GM10248 (cell line): ENCODE measurements around the gene IFT81.

ENCODE experiments used
- CTCF ChIA-PET: fragments of 300-600 bp; sonication (Branson Sonifier 250); formaldehyde crosslinking; extraction: SDS; loops from one replicate; lab custom pipeline; 2021; ENCODE audit warnings: antibody characterized with exemption; lab: Yijun Ruan, JAX
- POLR2A ChIA-PET: fragments of 350-650 bp; sonication (Branson Sonifier 250); formaldehyde crosslinking; extraction: SDS; loops from one replicate; lab custom pipeline; 2020; ENCODE audit warnings: antibody characterized with exemption; lab: Yijun Ruan, JAX
- DNase-seq: peaks from one replicate; pipeline ENCODE4 v3.0.0; 2012; ENCODE audit errors: extremely low spot score
- TF ChIP-seq, protein P1 (sequence below): IDR thresholded peaks from 2 replicates; pipeline ENCODE4 v1.5.1; 2012; ENCODE audit warnings: mild to moderate bottlenecking, low read depth; ENCODE audit errors: extremely low read depth, missing control alignments, control extremely low read depth

Gene IFT81

DNA sequence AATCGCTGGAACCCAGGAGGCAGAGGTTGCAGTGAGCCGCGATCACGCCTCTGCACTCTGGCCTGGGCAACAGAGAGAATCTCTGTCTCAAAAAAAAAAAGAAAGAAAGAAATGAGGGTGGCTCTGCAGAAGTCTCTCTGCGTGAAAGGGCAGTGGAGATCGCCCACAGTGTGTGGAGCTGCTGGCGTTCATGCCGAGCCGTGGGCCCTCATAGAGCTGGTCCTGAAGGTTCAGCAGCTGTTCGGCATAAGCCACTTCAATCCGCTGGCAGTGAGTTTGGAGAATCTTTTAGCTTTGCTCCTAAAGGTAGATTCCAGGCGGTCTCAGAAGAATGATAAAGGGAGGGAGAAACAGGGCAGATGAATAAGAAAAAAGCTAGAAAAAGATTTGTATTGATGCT lies 120.2 kb downstream of the IFT81 start:
- no peak for DNase-seq
- CTCF ChIA-PET: interaction anchor here (0.8 to 1.4 kb wide), 4 partner anchors 11 to 36 kb away, joined by 3 to 4 read pairs (median 4); no protein-coding TSS in a partner anchor
- TF ChIP-seq, protein P1, sequence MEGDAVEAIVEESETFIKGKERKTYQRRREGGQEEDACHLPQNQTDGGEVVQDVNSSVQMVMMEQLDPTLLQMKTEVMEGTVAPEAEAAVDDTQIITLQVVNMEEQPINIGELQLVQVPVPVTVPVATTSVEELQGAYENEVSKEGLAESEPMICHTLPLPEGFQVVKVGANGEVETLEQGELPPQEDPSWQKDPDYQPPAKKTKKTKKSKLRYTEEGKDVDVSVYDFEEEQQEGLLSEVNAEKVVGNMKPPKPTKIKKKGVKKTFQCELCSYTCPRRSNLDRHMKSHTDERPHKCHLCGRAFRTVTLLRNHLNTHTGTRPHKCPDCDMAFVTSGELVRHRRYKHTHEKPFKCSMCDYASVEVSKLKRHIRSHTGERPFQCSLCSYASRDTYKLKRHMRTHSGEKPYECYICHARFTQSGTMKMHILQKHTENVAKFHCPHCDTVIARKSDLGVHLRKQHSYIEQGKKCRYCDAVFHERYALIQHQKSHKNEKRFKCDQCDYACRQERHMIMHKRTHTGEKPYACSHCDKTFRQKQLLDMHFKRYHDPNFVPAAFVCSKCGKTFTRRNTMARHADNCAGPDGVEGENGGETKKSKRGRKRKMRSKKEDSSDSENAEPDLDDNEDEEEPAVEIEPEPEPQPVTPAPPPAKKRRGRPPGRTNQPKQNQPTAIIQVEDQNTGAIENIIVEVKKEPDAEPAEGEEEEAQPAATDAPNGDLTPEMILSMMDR: no peak
- POLR2A ChIA-PET: interaction anchor here (0.7 kb wide), 1 partner anchor 376 kb away, joined by 3 read pairs; no protein-coding TSS in a partner anchor

DNA sequence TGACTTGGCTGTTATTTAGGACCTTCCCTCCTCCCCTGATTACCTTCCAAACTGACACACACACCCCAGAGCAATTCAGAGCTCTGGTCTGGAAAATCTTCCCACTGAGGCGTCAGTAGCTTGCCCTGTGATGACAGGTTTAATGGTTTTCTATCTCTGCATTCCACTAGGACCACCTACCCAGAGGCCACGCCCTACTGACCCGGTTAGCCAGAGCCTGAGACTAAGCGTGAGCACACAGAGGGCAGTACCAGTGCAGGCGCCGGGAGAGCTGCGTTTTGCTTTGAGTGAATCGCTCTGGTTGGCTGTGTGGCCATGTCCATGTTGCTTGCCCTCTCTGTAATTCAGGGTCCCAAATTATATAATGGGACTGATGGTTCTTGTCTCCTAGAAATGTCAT lies 120.7 kb downstream of the IFT81 start:
- TF ChIP-seq, protein P1: no peak
- ChIA-PET CTCF (interaction anchor here (0.8 to 1.4 kb wide), 4 partner anchors 12 to 35 kb away, joined by 3 to 4 read pairs (median 4); no protein-coding TSS in a partner anchor), POLR2A (no interaction called here)
- DNase-seq: no peak

DNA sequence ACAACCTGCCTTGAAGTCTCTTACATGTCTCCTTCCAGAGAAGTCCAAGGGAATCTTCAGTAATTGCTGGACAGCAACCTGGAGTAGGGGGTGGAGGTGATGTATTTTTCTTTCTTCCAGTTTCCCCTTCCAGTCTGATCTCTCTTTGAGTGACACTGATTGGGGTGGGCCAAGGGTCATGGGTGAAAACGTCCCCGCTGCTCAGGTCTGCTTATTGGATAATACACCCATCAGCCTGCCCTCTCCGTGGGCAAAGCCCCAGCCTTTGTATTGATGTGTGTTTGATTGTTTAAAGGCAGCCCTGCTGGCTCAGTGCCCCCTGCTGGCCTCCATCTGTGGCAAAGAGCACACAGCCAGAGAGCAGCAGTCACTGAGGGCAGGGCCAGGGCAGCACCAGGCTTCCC lies 121.2 kb downstream of the IFT81 start:
- TF ChIP-seq, protein P1: peak; percentile 65
- CTCF ChIA-PET: interaction anchor here (1.0 to 1.4 kb wide), 2 partner anchors 16 to 146 kb away, joined by 3 to 4 read pairs; no protein-coding TSS in a partner anchor
- POLR2A ChIA-PET: no interaction called here
- peak; percentile 55 for DNase-seq

DNA sequence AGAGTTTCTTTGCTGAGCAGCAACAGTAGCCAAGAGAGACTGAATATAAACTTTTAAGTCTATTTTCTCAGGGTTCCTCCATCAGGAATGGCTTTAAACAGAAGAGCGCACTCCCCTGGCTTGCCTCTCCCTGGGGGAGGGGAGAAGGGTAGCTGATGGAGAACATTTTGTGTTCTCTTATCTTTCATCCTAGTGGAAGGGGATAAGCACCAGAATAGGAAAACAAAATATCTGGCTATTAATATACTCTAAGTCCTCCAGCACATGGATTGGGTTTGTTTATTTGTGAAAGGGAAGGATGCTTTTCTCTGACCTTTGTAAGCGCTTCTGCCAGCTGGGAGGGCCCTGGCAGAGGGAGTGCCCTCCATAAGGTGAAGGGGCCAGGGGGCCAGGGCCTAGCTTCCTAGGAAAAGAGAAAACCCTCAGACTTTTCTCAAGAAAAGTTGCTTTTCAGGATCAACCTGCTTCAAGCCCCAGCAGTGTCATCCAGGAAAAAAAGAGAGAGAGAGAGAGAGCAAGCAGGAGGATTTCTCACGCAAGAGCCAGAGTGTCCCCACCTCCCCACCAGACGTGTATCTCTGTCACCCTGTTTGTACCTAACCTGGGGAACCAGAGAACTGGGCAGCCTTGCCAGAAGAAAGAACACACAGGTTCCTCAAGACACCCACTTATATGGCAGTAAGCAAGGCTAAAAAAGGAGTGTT lies 122.6 kb downstream of the IFT81 start:
- TF ChIP-seq, protein P1: no peak
- POLR2A ChIA-PET: no interaction called here
- CTCF ChIA-PET: interaction anchor here (1.3 to 1.5 kb wide), 3 partner anchors 33 to 145 kb away, joined by 3 to 6 read pairs (median 3); no protein-coding TSS in a partner anchor
- DNase-seq: no peak

DNA sequence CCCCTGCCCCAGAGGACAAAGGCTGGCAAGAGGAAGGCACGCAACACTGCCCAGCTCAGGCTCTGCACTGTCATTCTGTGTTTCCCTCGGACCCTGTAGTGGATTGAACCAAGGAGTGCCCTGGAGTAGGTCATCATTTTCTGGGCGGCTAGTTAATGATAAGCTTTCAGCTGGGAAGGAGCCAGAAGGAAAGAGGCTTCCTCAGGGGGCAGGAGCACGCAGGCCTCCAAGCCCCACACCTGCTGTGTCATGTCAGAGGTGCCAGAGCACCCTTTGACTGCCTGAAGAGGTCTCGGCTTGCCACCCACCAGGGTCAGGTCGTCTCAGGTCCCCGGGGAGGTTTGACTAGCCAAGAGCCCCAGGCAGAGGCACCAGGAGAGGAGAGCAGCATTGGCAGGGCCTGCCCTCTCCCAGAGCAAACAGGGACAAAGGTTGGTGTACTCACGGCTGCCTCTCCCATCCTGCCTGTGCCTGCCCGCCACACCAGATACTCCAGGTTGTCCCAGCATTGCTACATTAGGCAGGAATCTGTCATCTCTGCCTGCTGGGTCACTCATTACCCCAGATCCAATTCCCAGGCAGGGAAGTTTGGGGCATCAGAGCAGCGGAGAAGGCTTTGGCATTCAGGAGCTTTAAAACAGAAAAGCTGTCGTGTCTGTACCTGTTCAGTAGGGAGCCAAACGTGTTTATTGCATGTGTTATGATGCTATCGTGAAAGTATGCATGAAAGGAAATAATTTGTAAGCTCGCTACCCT lies 123.4 kb downstream of the IFT81 start:
- TF ChIP-seq, protein P1: no peak
- DNase-seq: no peak
- ChIA-PET POLR2A (no interaction called here), CTCF (interaction anchor here (1.3 to 1.5 kb wide), 2 partner anchors 33 to 146 kb away, joined by 3 to 6 read pairs; no protein-coding TSS in a partner anchor)

DNA sequence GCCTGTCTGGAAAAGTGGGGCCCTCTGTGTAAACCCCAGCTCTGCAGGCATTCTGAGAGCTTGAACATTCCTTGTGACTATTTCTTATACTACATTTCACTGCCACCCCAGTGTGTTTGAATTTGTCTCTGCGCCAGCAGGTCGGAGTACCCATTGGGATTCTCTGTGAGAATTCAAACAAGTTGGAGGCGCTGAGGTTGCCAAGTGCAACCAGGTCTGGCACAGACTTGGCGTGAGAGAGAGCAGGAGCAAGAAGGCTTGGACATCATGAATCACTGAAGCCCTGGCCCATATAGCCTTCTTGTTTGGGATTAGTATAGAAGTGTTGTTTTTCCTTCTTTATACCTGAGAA lies 123.9 kb downstream of the IFT81 start:
- TF ChIP-seq, protein P1: no peak
- CTCF ChIA-PET: interaction anchor here (1.3 kb wide), 1 partner anchor 147 kb away, joined by 6 read pairs; no protein-coding TSS in a partner anchor
- no peak for DNase-seq
- POLR2A ChIA-PET: no interaction called here
